Parathyroid adenoma (tissue), 2 donors: ENCODE data around the gene SLC16A4.

Source experiments
- H2AFZ ChIP-seq: fragments of 300-600 bp; sonication (generic); one replicate; pipeline ENCODE4 v1.7.0; 2017; ENCODE audit warnings: antibody characterized with exemption, mild to moderate bottlenecking
- H3K27ac ChIP-seq: fragments of 300-600 bp; sonication (generic); one replicate; pipeline ENCODE4 v1.7.0; 2017
- H3K27me3 ChIP-seq: fragments of 300-600 bp; sonication (generic); one replicate; pipeline ENCODE4 v1.7.0; 2017; ENCODE audit warnings: low read length; ENCODE audit not compliant: control insufficient read depth, insufficient read depth
- H3K36me3 ChIP-seq: fragments of 300-600 bp; sonication (generic); one replicate; pipeline ENCODE4 v1.7.0; 2017; ENCODE audit warnings: low read length; ENCODE audit not compliant: control insufficient read depth, insufficient read depth
- H3K4me1 ChIP-seq: fragments of 300-600 bp; sonication (generic); one replicate; pipeline ENCODE4 v1.7.0; 2017; ENCODE audit warnings: control low read depth
- H3K4me2 ChIP-seq: fragments of 300-600 bp; sonication (generic); one replicate; pipeline ENCODE4 v1.7.0; 2017; ENCODE audit warnings: low read length
- H3K4me3 ChIP-seq: fragments of 300-600 bp; sonication (generic); one replicate; pipeline ENCODE4 v1.7.0; 2017; ENCODE audit warnings: low read depth, low read length
- H3K79me2 ChIP-seq: fragments of 300-600 bp; sonication (generic); one replicate; pipeline ENCODE4 v1.7.0; 2017; ENCODE audit warnings: control low read depth
- H3K9ac ChIP-seq: fragments of 300-600 bp; sonication (generic); one replicate; pipeline ENCODE4 v1.7.0; 2017; ENCODE audit warnings: mild to moderate bottlenecking
- H3K9me3 ChIP-seq: fragments of 300-600 bp; sonication (generic); one replicate; pipeline ENCODE4 v1.7.0; 2017; ENCODE audit warnings: low read length; ENCODE audit not compliant: control insufficient read depth
- TF ChIP-seq, protein P1 (sequence below): fragments of 300-600 bp; sonication (generic); IDR thresholded peaks from one replicate; pipeline ENCODE4 v1.7.0; 2017; ENCODE audit warnings: antibody characterized with exemption, mild to moderate bottlenecking
- donor health status: primary hyperparathyroidism.

SLC16A4 gene

DNA sequence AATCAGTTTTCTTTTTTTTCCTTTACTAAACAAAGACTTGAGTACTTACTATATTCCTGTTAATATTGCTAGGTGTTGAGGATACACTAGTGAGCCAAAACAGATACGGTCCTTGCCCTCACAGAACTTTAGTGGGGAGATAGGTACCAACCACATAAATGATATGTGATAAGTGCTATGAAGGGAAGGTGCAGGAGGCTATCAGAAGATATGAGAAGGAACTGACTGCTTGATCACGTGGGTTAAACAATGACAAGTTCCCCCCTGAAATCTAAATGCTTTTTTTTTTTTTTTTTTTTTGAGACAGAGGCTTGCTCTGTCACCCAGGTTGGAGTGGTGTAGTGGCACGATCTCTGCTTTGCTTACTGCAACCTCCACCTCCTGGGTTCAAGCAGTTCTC, 26.6 kb downstream of the SLC16A4 start:
- Histone ChIP-seq H3K79me2 (peaks cover 2% of the 10 kb centered on the region), H3K36me3 (no peaks in the 10 kb centered on the region), H3K9me3 (no peaks in the 10 kb centered on the region), H3K4me3 (no peak overlapping the region), H3K27me3 (no peaks in the 10 kb centered on the region), H3K4me1 (no peaks in the 10 kb centered on the region), H2AFZ (no peak overlapping the region), H3K27ac (no peak overlapping the region), H3K4me2 (no peak overlapping the region), H3K9ac (no peak overlapping the region)
- TF ChIP-seq, protein P1, sequence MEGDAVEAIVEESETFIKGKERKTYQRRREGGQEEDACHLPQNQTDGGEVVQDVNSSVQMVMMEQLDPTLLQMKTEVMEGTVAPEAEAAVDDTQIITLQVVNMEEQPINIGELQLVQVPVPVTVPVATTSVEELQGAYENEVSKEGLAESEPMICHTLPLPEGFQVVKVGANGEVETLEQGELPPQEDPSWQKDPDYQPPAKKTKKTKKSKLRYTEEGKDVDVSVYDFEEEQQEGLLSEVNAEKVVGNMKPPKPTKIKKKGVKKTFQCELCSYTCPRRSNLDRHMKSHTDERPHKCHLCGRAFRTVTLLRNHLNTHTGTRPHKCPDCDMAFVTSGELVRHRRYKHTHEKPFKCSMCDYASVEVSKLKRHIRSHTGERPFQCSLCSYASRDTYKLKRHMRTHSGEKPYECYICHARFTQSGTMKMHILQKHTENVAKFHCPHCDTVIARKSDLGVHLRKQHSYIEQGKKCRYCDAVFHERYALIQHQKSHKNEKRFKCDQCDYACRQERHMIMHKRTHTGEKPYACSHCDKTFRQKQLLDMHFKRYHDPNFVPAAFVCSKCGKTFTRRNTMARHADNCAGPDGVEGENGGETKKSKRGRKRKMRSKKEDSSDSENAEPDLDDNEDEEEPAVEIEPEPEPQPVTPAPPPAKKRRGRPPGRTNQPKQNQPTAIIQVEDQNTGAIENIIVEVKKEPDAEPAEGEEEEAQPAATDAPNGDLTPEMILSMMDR: no peak

DNA sequence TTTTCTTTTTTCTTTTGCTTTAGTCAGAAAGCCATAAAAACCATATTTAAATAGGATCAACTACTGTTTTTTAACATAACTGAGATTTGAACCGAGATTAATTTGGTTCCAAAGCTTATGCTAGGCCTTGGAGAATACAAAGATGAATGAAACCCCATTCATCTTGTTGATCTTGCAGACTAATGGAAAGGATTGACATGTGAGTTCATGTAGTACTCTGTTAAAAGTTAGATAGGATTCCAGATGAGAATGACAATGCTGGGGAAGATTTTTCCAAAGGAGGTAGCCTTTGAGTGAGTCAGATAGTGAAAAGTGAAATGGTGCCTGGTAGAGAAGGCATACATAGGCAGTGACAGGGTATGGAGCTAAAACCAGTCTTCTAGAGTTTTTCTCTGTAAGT, 29.0 kb downstream of the SLC16A4 start:
- H3K4me2 ChIP-seq: no peak overlapping the region
- peaks cover 6% of the 10 kb centered on the region for H3K79me2 ChIP-seq
- no peaks in the 10 kb centered on the region for H3K9me3 ChIP-seq
- H3K27me3 ChIP-seq: no peaks in the 10 kb centered on the region
- no peak overlapping the region for H3K27ac ChIP-seq
- no peak overlapping the region for H2AFZ ChIP-seq
- no peak overlapping the region for H3K4me3 ChIP-seq
- H3K4me1 ChIP-seq: no peaks in the 10 kb centered on the region
- H3K36me3 ChIP-seq: no peaks in the 10 kb centered on the region
- no peak overlapping the region for H3K9ac ChIP-seq
- TF ChIP-seq, protein P1: no peak

DNA sequence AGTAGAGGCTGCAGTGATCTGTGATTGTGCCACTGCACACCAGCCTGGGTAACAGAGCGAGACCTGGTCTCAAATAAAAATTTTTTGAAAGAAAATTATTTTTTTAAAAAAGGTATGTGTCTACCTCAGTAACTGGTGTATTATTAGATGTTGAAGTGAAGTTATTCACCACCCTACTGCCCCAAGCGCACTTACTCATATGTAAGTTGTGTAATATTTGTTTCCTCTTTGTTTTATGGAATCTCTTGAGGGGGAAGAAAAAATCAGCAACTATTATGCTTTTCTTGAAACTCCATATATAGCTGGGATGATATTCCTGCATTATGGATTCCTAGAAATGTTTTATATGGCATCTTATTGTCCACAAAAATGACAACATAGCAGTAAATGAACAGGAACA, 30.4 kb downstream of the SLC16A4 start:
- Histone ChIP-seq H3K27ac (no peak overlapping the region), H3K4me1 (no peaks in the 10 kb centered on the region), H3K9ac (no peak overlapping the region), H3K27me3 (no peaks in the 10 kb centered on the region), H3K9me3 (no peaks in the 10 kb centered on the region), H2AFZ (no peak overlapping the region), H3K4me3 (no peak overlapping the region), H3K36me3 (no peaks in the 10 kb centered on the region), H3K79me2 (peaks cover 6% of the 10 kb centered on the region), H3K4me2 (no peak overlapping the region)
- TF ChIP-seq, protein P1: no peak

DNA sequence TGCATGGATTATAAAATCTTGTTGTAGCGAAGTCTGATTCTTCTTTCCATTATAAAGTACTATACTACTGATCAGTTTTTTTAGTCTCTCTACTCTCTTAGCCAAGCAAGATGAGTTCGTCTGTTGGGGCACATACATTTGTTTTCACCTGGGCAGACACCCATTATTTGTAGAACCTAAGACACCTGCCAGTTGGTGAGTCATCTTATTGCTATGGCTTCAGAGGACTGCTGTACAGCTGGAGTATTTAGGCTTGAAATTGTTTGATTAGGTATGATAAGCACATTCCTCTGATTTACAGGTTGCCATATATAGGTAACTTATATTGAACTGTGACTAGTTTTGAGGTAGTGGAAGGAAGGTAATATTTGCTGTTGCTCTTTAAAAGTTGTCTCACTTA, 34.4 kb downstream of the SLC16A4 start:
- Histone ChIP-seq H3K9me3 (no peaks in the 10 kb centered on the region), H3K27ac (no peak overlapping the region), H3K79me2 (peaks cover 7% of the 10 kb centered on the region), H3K4me1 (no peaks in the 10 kb centered on the region), H3K27me3 (no peaks in the 10 kb centered on the region), H3K36me3 (no peaks in the 10 kb centered on the region), H3K4me3 (no peak overlapping the region), H3K9ac (no peak overlapping the region), H3K4me2 (no peak overlapping the region), H2AFZ (no peak overlapping the region)
- TF ChIP-seq, protein P1: no peak

DNA sequence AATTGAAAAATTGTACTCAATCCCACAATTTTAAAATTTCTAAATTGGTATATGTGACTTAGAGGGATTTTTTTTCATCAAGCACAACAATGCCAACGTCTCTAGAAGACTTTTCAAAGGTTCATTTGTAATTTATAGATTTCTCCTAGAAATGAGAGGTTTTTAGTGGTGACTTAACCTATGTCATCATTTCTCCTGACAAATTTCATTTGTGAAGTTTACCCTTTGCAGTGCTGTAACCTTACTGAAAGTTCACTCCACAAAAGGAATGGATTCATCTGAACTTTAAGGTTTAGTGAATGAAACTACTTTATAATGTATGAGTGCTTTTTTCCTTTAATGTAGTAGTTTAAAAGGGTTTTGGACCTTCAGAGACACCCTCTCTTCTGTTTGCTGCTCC, 35.5 kb downstream of the SLC16A4 start:
- H2AFZ ChIP-seq: no peak overlapping the region
- H3K27me3 ChIP-seq: no peaks in the 10 kb centered on the region
- H3K4me2 ChIP-seq: no peak overlapping the region
- H3K4me3 ChIP-seq: no peak overlapping the region
- H3K9ac ChIP-seq: no peak overlapping the region
- H3K27ac ChIP-seq: no peak overlapping the region
- H3K4me1 ChIP-seq: no peaks in the 10 kb centered on the region
- H3K9me3 ChIP-seq: no peaks in the 10 kb centered on the region
- TF ChIP-seq, protein P1: no peak
- no peaks in the 10 kb centered on the region for H3K36me3 ChIP-seq
- peaks cover 8% of the 10 kb centered on the region for H3K79me2 ChIP-seq
